GM19438 (cell line): ENCODE results near the gene ACSM2A.
"Not testable (repeated sequence)": the region's sequence is repeated elsewhere in the genome, so short reads cannot be mapped to it uniquely, and the experiment has no call there.

ENCODE experiments used
- ATAC-seq: cut with Tn5 transposase; IDR thresholded peaks from one replicate; pipeline ENCODE4 v1.9.1; 2021; ENCODE audit warnings: low read depth; ENCODE audit not compliant: unreplicated experiment

ACSM2A gene

GRCh38 chr16:20536669-20537068, 85.3 kb downstream of the ACSM2A start:
- ATAC-seq = not testable (repeated sequence)
